CD4-positive, alpha-beta T cell treated with Interleukin-2 at 100 ng/mL for 4 hours (primary cell): ENCODE measurements around the gene RPS18.
A peak's percentile ranks its signal among the peaks of the same experiment; 100 is the strongest.

ENCODE experiments used
- DNase-seq: peaks from one replicate; pipeline ENCODE4 v3.0.0-alpha.2; 2020; ENCODE audit warnings: low spot score

RPS18 gene

DNA sequence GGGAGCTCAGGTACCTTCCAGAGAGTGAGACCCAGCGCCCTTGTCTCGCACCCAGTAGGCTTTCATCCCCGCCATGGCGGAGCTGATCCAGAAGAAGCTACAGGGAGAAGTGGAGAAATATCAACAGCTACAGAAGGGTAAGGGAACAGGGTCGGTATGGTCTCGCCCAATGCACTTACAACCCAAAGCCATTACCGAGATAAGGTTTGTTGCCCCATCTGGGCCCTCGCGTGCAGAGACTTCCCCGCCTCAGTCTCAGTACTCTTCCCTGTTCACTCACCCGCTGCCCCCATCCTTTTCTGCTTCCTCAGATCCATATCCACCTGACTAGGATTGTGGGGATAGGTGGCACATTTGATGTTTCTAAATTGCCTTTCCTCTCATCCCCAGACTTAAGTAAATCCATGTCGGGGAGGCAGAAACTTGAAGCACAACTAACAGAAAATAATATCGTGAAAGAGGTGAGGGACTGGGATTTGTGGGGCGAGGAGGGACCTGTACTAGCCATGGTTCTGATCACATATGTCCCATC is 18.0 kb downstream of the RPS18 start:
- no peak for DNase-seq

GRCh38 chr6:33290459-33290858 is 18.6 kb downstream of the RPS18 start:
- no peak for DNase-seq

GRCh38 chr6:33292996-33293682 is 21.3 kb downstream of the RPS18 start:
- no peak for DNase-seq

DNA sequence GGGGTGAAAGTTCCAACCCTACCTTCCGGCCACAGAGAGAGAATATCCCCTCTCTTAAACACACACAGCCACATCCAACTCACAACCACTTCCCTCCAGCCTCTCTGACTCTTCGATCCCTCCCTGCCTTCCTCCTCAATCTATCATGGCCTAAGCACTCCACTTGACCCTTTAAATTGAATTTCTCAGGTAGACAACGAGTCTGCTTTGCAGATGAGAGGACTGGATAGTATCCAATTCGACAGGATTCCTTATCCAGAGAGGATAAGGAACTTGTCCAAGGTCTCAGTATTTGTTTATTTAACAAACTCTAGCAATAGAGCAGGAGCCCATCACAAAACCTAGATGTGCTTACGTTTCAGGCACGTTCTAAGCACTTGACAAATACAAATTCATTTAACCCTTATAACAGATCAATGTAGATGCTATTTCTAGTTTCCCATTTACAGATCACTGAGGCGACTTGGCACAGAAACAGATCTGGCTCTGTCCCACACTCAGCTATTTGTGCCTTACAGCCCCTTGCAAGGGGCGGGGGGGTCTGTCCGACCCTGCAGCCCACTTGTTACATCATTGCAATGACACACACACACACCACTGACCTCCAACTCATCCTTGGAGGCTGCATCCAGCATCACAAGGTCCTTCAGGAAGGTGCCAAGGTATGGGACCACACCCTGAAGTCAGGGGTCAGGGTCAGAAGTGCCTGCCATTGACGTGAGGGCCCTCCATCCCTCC is 22.4 kb downstream of the RPS18 start:
- DNase-seq = no peak

- DNase-seq = no peak
Measured at GRCh38 chr6:33295621-33296369, 23.9 kb downstream of the RPS18 start.

DNA sequence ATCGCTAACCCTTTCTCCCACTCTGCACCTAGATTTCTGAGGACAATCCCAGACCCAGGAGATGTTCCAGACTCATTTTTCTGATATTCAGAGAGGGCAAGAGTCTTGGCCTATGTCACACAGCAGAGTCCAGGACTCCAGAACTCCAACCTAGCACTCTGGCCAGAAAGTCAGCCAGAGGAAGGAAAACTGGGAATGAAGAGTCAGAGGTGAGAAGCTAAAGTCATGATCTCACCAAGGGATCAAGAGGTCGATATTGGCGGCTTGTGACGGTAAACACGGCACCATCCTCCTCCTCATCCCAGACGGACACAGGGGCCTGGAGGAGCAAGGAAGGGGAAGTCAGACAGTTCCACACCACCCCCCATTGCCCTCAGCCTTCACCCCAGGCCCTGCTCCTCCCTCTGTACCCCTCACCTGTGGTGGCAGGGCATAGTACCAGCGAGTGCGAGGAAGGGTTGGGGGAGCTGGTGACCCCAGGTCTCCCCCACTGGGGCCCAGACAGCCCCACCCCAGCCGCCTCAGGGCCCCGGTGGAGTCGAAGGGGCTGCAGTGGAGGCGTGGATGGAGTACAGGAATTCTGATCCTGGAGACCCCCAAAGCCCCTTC is 25.0 kb downstream of the RPS18 start:
- DNase-seq = no peak

DNA sequence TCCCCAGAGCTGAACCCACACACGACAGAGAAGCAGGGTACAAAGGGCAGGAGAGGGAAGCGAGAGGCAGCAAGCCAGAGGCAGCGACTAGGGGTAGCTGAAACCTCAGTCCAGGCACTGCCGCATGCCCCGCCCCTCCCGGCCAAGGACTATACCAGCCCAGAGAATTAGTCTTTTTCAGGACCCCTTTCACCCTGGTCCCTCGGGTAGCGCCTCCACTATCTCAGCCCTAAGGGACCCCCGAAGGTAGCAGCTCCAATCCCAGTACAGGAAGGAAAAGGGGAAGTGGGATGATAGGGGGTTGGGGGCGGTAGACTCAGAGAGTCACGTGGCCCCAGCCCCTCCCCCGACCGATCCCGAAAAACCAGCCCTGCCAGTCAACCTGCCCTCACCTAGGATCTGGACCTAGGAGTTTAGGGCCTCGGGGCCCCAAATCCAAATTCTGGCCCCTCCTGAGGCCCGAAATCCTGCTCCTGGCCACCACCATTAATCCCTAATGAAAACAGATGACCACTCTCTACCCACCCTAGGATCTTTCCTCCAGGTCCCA is 25.6 kb downstream of the RPS18 start:
- no peak for DNase-seq

- DNase-seq = peak; percentile 88
Measured at GRCh38 chr6:33297956-33298772, 26.3 kb downstream of the RPS18 start.

- DNase-seq = peak; percentile 65
Measured at GRCh38 chr6:33298773-33299236, 26.9 kb downstream of the RPS18 start, which contains the start of gene RGL2. Gene RGL2 (minus strand): TSS chr6:33298942. CDS start chr6:33298610, 332 bp downstream.

- peak; percentile 94 for DNase-seq
Measured at GRCh38 chr6:33299237-33299944, 27.5 kb downstream of the RPS18 start.

GRCh38 chr6:33301877-33302276 is 30.0 kb downstream of the RPS18 start:
- DNase-seq = no peak

- DNase-seq = no peak
Measured at GRCh38 chr6:33304216-33304615, 32.3 kb downstream of the RPS18 start.

GRCh38 chr6:33305052-33305451 is 33.2 kb downstream of the RPS18 start:
- no peak for DNase-seq

DNA sequence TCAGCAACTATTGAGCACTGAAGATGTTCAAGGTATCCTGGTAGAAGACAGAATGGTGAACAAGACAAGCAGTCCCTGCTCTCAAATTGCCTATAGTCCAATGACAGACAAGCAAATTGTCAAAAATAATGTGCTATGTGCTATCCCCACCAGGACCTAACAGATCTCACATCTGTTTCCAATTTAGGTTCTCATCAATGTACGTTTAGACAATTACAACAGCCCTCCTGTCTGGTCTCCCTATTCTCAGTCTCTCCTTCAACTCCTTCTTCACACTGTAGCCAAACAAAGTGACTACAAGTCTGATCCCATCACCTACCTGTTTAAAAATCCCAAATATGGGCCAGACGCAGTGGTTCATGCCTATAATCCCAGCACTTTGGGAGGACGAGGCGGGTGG is 34.5 kb downstream of the RPS18 start:
- DNase-seq = no peak

- DNase-seq = peak; percentile 94
Measured at GRCh38 chr6:33312361-33313104, 40.7 kb downstream of the RPS18 start.

DNA sequence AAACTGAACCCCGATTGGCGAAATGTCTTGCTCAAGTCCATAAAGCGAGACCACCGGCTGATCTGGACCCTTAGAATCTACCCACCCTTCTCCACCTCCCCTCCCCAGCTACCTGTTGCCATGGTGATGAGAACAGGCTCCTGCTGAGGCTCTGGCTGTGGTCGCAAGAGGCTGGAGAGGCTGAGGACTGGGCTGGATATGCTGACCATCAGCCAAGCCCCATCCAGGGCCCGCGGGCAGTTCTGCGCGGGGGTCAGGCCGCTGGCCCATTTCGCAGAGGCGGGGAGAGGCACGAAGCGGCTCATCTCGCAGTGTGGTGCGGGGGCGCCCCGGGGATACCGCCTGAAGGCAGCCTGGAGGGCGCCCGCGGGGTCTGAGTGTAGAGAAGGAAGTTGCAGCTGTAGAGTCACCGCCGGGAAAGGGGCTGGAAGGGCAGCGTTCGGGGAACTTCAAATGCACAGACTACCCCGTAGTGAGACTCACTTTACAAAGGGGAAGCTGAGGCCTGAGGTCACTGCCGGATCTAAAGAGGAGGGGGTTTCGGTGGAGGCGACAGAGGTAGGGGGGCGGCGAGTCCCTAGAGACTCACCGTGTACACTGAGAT is 41.3 kb downstream of the RPS18 start:
- peak; percentile 31 for DNase-seq

DNA sequence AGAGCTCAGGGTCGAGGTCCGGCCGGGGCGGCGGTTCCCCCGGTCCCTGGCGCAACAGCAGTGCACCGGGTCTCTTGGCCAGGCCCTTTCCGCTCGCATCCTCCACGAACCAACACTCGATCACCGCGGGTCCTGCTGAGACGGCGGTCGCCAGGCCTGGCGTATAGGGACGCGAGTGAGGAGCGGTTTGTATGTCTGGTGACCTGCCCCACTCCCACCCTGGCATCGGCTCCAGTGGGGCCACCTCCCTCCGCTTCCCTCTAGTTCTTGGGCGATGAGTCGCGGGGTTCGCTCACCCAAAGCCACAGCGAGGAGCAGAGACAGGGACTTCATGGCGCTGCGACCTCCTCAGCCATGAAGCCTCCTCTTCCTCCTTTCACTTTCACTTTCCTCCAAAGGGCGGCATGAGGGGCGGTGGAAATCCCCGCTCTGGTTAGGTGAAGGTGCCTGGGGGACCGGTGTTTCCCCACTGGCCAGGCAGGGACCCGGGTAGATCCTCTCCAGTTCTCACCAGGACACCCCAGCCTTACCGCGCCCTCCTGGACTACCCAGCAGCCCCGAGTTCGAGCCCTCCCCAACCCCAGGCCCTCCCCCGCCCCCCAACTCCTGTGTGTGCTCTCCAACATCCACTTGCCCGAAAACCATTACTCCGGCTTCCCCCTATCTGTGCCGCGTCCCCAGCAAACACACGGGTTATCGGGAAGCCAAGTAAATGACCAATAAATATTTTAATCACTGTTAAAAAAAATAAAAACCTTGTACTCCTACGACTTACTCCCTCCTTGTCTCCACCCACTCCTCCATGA is 42.0 kb downstream of the RPS18 start, which contains the start of gene TAPBP:
Gene TAPBP, minus strand, starts transcription at position 370 of the 806 bp plus-strand sequence. Its CDS starts 37 bp downstream, at position 333.
- DNase-seq = peak; percentile 92

DNA sequence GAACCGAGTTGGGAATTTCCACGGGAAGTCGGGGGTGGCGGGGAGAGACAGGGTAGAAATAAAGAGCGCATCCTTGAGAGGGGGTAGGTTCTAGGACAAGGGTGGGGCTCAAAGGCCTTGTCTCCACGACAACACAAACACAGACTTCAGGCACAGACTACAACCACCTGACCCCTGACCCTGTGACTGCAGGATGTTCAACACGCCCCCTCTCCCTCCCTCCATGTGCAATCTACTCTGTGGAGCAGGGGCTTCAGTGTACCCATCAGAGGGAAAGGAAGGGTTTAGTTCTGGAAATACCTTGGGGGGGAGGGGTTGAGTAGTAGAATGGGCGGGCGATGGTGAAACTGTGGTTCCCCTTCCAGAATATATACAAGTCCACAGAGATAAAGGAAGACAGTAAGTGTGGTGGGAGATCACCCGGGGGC is 42.7 kb downstream of the RPS18 start:
- peak; percentile 91 for DNase-seq
